Activated CD4-positive, alpha-beta memory T cell treated with anti-CD3 and anti-CD28 coated beads, Interleukin-2, amount 10 ng/mL, durations not matched to agents 7 days and 5 days (primary cell): ENCODE data around the gene S100A11. TPM values are rescaled to one million over a fixed set of nuclear protein-coding genes. Genes with fewer than 3 reads are reported as not detected.

Source experiments
- CTCF ChIA-PET: fragments of 350-600 bp; sonication (Branson Sonifier 250); formaldehyde crosslinking; loops from one replicate; lab custom pipeline; 2021; ENCODE audit warnings: antibody characterized with exemption, inconsistent platforms; lab: Charles Lee
- POLR2A ChIA-PET: fragments of 350-600 bp; sonication (Branson Sonifier 250); formaldehyde crosslinking; loops from one replicate; lab custom pipeline; 2021; ENCODE audit warnings: antibody characterized with exemption; lab: Charles Lee
- DNase-seq: peaks from one replicate; pipeline ENCODE4 v3.0.0-alpha.2; 2020
- H3K27ac Mint-ChIP-seq: one replicate; pipeline ENCODE4 v1.8.0; 2021; ENCODE audit warnings: mild to moderate bottlenecking, mixed read lengths
- H3K27me3 Mint-ChIP-seq: one replicate; pipeline ENCODE4 v1.8.0; 2021; ENCODE audit warnings: mixed read lengths
- H3K36me3 Mint-ChIP-seq: one replicate; pipeline ENCODE4 v1.8.0; 2021; ENCODE audit warnings: low read depth, mixed read lengths
- H3K4me1 Mint-ChIP-seq: one replicate; pipeline ENCODE4 v1.8.0; 2021; ENCODE audit warnings: mixed read lengths
- H3K4me3 Mint-ChIP-seq: one replicate; pipeline ENCODE4 v1.8.0; 2021; ENCODE audit warnings: mild to moderate bottlenecking, mixed read lengths
- H3K9me3 Mint-ChIP-seq: one replicate; pipeline ENCODE4 v1.8.0; 2021; ENCODE audit warnings: mixed read lengths
- total RNA-seq, 2 experiments: library from RNA; stranded (reverse); gene quantifications; one replicate each; pipeline ENCODE4 v1.2.3, GENCODE V29; 2021

S100A11 gene
- total RNA-seq, 2 experiments from 2014 or later: 504 to 539 TPM

DNA sequence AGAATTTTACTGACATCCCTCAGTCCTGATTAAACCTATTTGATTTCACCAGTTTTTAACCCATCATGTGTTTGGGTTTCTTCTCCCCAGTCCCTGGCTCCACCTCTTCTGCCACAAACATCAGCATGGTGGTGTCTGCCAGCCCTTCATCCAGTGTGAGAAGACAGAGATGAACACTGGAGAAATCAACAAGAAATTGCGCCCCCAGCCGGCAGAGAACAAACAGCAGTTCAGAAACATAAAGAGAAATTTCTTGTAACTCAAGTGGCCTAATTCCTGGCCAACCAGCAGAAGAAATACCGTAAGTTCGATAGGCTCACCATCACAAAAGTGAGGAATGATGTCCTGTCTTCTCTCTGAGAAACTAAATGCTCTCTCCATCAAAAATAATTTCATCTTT, 18.3 kb downstream of the S100A11 start:
- Mint-ChIP-seq H3K27ac (no peak overlapping the region), H3K4me3 (no peak overlapping the region), H3K36me3 (no peaks in the 10 kb centered on the region), H3K27me3 (peaks cover 17% of the 10 kb centered on the region), H3K9me3 (no peaks in the 10 kb centered on the region), H3K4me1 (peaks cover 5% of the 10 kb centered on the region)
- CTCF ChIA-PET: interaction anchor here (0.7 to 1.8 kb wide), 5 partner anchors 12 to 49 kb away, joined by 3 to 5 read pairs (median 3); no protein-coding TSS in a partner anchor
- POLR2A ChIA-PET: no interaction called here
- peak; percentile 44 for DNase-seq

DNA sequence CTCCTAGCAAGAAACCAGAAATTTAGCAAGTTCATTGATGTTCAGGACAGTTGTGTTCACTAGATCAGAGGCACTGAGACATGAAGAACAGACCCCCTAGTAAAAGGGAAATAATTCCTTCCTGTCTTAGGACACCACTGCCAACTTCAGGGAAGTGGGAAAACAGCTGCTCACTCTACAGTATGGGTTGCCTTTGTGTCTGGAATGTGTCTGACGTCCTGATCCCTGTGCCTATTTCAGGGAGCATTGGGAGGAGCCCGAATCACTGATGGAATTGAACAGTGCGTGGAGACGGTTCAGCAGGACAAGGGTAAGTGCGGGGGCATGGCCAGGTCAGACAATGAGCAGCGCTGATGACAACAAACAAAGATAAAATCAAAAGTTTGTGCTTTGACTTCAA, 21.0 kb downstream of the S100A11 start:
- Mint-ChIP-seq H3K27ac (no peak overlapping the region), H3K36me3 (no peaks in the 10 kb centered on the region), H3K4me3 (no peak overlapping the region), H3K27me3 (peaks cover 22% of the 10 kb centered on the region), H3K4me1 (peaks cover 6% of the 10 kb centered on the region), H3K9me3 (no peaks in the 10 kb centered on the region)
- ChIA-PET POLR2A (no interaction called here), CTCF (interaction anchor here (1.0 to 5.7 kb wide), 5 partner anchors 14 to 80 kb away, joined by 3 to 54 read pairs (median 4); no protein-coding TSS in a partner anchor)
- DNase-seq: no peak

DNA sequence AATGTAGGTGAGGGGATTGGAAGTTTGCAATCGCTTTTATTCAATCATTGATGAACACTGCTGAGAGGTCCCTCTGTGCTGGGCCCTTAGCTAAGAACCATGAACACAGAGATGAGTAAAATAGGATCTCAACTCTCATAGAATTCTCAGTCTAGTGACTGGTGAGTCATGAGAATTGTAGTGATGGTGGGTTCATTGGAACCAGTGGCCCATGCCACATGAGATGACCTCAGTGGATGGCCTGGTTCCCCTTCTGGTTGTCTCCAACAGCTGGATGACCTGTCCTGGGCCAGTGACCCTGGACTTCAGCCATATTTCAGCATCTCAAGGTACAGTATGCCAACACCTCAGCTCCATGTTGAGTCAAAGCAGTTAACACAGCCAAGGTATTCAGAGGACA, 21.9 kb downstream of the S100A11 start:
- no peaks in the 10 kb centered on the region for H3K9me3 Mint-ChIP-seq
- peaks cover 22% of the 10 kb centered on the region for H3K27me3 Mint-ChIP-seq
- no peak overlapping the region for H3K27ac Mint-ChIP-seq
- ChIA-PET CTCF (interaction anchor here (0.8 to 5.7 kb wide), 5 partner anchors 13 to 47 kb away, joined by 3 to 54 read pairs (median 4); no protein-coding TSS in a partner anchor), POLR2A (no interaction called here)
- peaks cover 6% of the 10 kb centered on the region for H3K4me1 Mint-ChIP-seq
- H3K4me3 Mint-ChIP-seq: no peak overlapping the region
- no peaks in the 10 kb centered on the region for H3K36me3 Mint-ChIP-seq
- DNase-seq: no peak

DNA sequence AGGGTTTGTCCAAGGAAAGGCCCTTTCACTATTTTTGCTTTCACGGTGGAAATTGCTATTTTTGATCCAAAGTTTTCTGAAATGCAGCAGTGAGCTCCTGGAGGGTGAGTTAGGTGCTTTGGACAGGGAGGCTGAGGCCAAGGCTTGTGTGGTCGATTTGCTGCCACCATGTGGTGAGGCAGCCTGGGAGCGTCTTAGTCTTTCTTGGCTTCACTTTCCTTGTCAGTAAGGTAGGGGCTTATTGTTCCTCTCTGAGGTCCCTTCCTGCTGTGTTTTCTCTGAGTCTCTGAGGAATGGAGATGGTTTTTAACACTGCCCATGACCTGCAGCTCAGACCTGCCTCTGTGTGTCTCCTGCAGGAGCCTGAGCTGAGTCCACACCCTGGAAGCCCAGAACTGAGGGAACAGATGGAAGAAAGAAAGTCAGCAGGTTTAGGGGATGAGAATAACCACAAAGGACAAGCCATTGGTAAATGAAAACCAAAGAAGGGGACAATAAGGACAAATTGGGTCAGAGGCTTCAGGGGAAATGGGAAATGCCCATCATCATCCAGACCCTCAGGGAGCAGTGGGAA, 23.1 kb downstream of the S100A11 start:
- no peaks in the 10 kb centered on the region for H3K36me3 Mint-ChIP-seq
- H3K27ac Mint-ChIP-seq: no peak overlapping the region
- peaks cover 30% of the 10 kb centered on the region for H3K27me3 Mint-ChIP-seq
- ChIA-PET POLR2A (interaction anchor here (0.6 kb wide), 1 partner anchor 50 kb away, joined by 3 read pairs; no protein-coding TSS in a partner anchor), CTCF (interaction anchor here (0.6 to 5.7 kb wide), 12 partner anchors 9 to 131 kb away, joined by 3 to 54 read pairs (median 4); partner anchors contain the start of gene S100A11)
- peaks cover 6% of the 10 kb centered on the region for H3K4me1 Mint-ChIP-seq
- H3K4me3 Mint-ChIP-seq: no peak overlapping the region
- DNase-seq: peak; percentile 66
- H3K9me3 Mint-ChIP-seq: no peaks in the 10 kb centered on the region

DNA sequence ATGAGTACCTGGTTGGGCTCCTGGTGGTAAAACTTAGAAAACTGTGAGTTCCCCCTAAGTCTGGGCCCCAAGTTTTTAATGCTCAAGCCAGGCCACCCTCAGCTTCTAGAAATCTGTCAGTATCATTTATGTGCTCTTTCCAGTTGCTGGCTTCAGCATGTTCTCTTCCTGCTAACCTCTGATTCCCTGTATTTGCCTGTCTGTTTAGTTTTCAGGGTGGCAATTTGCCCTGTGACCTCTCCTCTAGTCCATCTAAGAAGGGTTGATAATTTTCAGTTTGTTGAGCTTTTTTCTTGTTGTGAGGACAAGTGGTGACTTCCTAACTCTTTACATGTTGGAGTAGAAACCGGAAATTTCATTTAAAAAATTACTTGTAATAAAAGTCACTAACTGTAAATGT, 27.1 kb downstream of the S100A11 start:
- ChIA-PET CTCF (interaction anchor here (0.6 to 2.1 kb wide), 5 partner anchors 9 to 128 kb away, joined by 3 to 15 read pairs (median 4); no protein-coding TSS in a partner anchor), POLR2A (interaction anchor here (1.1 to 1.2 kb wide), 2 partner anchors 25 to 64 kb away, joined by 4 to 5 read pairs; no protein-coding TSS in a partner anchor)
- Mint-ChIP-seq H3K36me3 (no peaks in the 10 kb centered on the region), H3K27me3 (peaks cover 35% of the 10 kb centered on the region), H3K27ac (no peak overlapping the region), H3K4me1 (peaks cover 4% of the 10 kb centered on the region), H3K4me3 (no peak overlapping the region), H3K9me3 (no peaks in the 10 kb centered on the region)
- no peak for DNase-seq

DNA sequence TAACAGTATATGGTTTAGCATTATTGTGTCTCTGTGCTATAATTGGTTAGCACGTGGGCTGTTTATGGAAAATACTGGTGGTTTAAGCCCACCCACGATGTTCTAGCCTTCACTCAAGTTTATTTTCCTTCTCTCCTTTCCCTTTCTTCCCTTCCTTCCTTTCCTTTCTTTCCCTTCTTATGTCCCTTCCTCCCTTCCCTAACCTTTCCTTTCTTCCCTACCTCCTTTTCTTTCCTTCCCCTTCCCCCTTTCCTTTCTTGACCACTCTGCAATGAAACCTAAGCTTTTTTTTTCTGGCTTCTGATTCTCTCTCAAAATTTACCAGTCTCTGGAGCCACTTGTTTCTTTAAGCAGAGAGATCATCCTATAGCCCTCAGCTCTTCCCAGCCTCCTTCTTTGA, 29.8 kb downstream of the S100A11 start:
- Mint-ChIP-seq H3K9me3 (no peaks in the 10 kb centered on the region), H3K4me1 (peaks cover 15% of the 10 kb centered on the region), H3K4me3 (no peak overlapping the region), H3K27ac (no peak overlapping the region), H3K36me3 (no peaks in the 10 kb centered on the region), H3K27me3 (peaks cover 42% of the 10 kb centered on the region)
- ChIA-PET CTCF (interaction anchor here (0.7 to 1.5 kb wide), 2 partner anchors 37 to 39 kb away, joined by 3 to 4 read pairs; no protein-coding TSS in a partner anchor), POLR2A (no interaction called here)
- DNase-seq: no peak

DNA sequence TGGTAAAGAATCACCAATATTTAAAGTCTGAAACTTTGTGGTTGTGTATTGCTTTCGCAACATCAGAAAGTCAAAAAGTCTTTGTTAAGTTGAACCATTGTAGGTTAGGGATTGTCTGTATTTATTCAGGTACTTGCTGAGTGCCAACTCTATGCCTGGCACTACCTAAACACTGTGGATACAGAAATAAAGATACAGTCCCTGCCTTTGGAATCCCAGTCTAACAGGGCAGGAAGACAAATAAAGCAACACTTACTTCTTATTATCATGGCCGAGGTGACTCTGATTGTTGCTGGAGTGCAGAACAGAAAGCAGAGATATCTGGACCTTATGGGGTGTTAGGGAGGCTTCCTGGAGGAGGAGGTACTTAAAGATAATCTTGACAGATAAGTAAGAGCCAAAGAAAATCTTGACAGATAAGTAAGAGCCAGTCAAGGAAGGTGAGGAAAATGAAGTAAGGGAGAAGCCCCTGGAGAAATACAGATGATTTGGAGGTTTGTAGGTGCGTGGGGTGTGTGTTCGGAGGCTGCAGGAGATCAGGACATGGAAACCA, 31.4 kb downstream of the S100A11 start:
- Mint-ChIP-seq H3K27ac (no peak overlapping the region), H3K27me3 (peaks cover 40% of the 10 kb centered on the region), H3K36me3 (no peaks in the 10 kb centered on the region), H3K9me3 (no peaks in the 10 kb centered on the region), H3K4me3 (no peak overlapping the region), H3K4me1 (peaks cover 22% of the 10 kb centered on the region)
- CTCF ChIA-PET: interaction anchor here (0.8 to 4.8 kb wide), 8 partner anchors 8 to 123 kb away, joined by 3 to 24 read pairs (median 4); no protein-coding TSS in a partner anchor
- POLR2A ChIA-PET: interaction anchor here (0.9 to 1.7 kb wide), 2 partner anchors 29 to 38 kb away, joined by 3 to 4 read pairs; no protein-coding TSS in a partner anchor
- DNase-seq: no peak

DNA sequence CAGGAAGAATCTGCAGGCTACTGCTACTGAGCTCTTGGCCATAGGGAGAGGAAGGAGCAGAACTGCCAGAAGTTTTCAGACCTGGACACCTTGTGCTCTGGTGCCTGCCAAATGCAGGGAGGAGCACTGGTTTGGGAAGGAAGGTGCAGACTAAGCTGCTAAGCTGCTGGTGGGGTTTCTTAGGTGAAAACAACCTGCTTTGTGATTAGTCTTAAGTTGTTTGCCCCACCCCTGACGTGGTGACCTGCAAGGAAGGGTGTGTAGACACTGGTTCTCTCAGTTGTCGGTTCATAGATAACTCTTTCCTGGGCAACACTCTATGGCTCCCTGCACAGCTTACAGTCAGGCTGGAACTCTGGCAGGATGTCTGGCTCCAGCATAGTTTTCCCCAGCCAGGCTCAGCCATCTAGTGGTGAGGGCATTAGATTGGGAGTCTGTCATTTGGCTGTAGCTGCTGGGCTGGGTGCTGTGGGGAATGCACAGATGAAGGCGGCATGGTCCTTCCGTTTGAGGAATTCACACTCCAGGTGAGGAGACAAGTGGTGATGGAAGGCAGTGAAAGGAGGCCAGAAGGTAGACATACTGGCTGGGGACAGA, 32.9 kb downstream of the S100A11 start:
- H3K27me3 Mint-ChIP-seq: peaks cover 35% of the 10 kb centered on the region
- no peaks in the 10 kb centered on the region for H3K36me3 Mint-ChIP-seq
- no peaks in the 10 kb centered on the region for H3K9me3 Mint-ChIP-seq
- ChIA-PET POLR2A (interaction anchor here (0.8 to 1.7 kb wide), 3 partner anchors 21 to 36 kb away, joined by 3 to 4 read pairs (median 4); no protein-coding TSS in a partner anchor), CTCF (interaction anchor here (0.9 to 7.3 kb wide), 10 partner anchors 10 to 122 kb away, joined by 3 to 221 read pairs (median 15); no protein-coding TSS in a partner anchor)
- no peak overlapping the region for H3K27ac Mint-ChIP-seq
- peaks cover 22% of the 10 kb centered on the region for H3K4me1 Mint-ChIP-seq
- H3K4me3 Mint-ChIP-seq: no peak overlapping the region
- DNase-seq: no peak

DNA sequence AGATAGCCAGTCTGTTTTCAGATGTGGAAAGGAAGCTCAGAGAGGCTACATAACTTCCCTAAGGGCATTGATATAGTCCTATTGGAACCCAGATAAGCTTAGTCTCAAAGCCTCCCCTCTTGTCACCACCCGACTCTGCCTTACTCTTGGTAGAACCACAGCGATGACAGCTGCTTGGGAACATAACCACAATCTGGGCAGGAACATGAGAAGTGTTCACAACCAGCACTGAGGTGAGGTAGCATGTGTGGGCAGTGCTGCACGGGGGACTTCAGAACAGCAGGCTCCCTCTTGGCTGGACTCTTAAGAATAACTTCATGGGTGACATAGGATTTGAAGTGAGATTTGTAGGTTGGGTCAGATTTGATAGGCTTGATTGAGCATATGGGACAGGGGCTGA, 33.8 kb downstream of the S100A11 start:
- DNase-seq: no peak
- POLR2A ChIA-PET: interaction anchor here (1.0 to 1.1 kb wide), 2 partner anchors 20 to 35 kb away, joined by 3 to 4 read pairs; no protein-coding TSS in a partner anchor
- Mint-ChIP-seq H3K36me3 (no peaks in the 10 kb centered on the region), H3K4me1 (peaks cover 22% of the 10 kb centered on the region), H3K9me3 (no peaks in the 10 kb centered on the region), H3K27ac (no peak overlapping the region), H3K27me3 (peaks cover 28% of the 10 kb centered on the region), H3K4me3 (no peak overlapping the region)
- CTCF ChIA-PET: interaction anchor here (0.7 to 7.3 kb wide), 11 partner anchors 11 to 173 kb away, joined by 3 to 221 read pairs (median 18); partner anchors contain the start of gene THEM4

DNA sequence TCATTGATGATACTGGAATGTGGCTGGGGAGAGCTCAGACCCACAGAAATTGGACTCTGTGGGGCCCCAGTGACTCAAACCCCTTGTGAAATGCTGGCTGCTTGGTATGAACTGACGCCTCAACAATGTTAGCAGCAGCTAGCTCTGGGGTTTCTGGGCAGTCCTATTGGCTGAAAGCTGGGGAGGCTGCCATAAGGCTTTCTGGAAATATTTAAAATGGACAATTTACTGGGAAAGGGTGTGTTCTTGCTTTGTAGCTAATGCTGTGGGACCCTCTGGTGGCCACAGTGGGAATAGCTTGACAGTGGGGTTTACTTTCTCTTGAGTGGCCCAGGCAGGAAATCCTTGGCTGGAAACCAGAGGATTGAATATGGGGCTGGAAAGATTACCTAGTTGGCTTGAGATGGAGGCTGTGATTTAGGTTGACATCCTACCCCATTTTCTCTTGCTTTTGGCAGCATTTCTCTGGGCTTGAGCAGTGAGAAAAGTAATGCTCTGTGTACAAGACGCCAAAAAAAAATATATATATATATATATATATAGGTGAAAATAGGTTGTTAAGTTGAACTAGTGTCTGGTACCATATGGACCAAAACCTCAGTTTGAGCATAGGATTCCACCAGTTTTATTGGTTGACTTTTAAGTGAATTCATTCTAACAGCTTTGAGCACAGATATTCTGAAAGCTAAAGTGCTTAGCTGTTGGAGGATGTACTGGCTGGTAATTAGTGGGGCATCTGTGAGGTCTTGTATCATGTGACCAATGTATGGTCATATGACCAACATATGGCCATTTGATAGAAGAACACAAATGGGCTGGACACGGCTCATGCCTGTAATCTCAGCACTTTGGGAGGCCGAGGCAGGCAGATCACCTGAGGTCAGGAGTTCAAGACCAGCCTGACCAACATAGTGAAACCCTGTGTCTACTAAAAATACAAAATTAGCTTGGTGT, 34.9 kb downstream of the S100A11 start:
- peaks cover 22% of the 10 kb centered on the region for H3K4me1 Mint-ChIP-seq
- H3K4me3 Mint-ChIP-seq: no peak overlapping the region
- no peaks in the 10 kb centered on the region for H3K9me3 Mint-ChIP-seq
- peak; percentile 84 for DNase-seq
- no peaks in the 10 kb centered on the region for H3K36me3 Mint-ChIP-seq
- peaks cover 24% of the 10 kb centered on the region for H3K27me3 Mint-ChIP-seq
- POLR2A ChIA-PET: interaction anchor here (0.5 to 1.7 kb wide), 11 partner anchors 9 to 120 kb away, joined by 3 to 9 read pairs (median 3); partner anchors contain the start of gene S100A10
- CTCF ChIA-PET: interaction anchor here (0.6 to 7.3 kb wide), 43 partner anchors 8 to 595 kb away, joined by 3 to 221 read pairs (median 5); partner anchors contain the start of genes C2CD4D and THEM4
- no peak overlapping the region for H3K27ac Mint-ChIP-seq

DNA sequence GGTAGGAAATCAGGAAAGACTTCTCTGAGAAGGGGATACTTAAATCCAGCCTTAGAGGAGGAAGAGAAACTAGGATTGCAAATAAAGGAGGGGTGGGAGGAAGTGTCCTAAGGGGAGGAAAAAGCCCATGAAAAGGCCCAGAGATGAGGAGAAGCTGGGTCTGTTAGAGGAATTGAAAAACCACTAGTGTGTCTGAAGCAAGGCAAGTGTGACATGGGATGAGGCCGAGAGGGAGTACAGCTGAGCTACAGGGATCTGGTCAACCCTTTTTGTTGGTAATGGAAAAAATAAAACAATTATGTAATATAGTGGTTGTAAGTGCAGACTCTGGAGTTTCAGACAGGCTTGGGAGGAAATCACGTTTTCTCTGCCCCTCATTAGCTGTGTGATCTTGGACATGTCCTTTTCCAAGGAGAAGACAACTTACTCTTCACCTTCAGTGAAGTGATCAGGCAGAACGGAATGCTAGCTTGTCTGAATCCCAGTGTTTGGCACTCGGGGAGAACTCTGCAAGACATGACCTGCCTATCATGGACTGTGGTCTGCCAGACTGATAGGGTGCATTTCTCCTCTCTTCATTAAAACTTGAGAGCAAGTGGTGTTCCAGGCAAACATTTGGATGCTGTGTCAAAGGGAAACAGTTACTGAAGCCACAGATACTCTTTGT, 35.7 kb downstream of the S100A11 start:
- H3K4me1 Mint-ChIP-seq: peaks cover 22% of the 10 kb centered on the region
- CTCF ChIA-PET: interaction anchor here (0.6 to 7.3 kb wide), 42 partner anchors 9 to 594 kb away, joined by 3 to 221 read pairs (median 5); partner anchors contain the start of genes C2CD4D and THEM4
- DNase-seq: no peak
- H3K9me3 Mint-ChIP-seq: no peaks in the 10 kb centered on the region
- no peaks in the 10 kb centered on the region for H3K36me3 Mint-ChIP-seq
- no peak overlapping the region for H3K27ac Mint-ChIP-seq
- POLR2A ChIA-PET: interaction anchor here (0.5 to 1.7 kb wide), 10 partner anchors 8 to 119 kb away, joined by 3 to 9 read pairs (median 3); partner anchors contain the start of gene S100A10
- peaks cover 21% of the 10 kb centered on the region for H3K27me3 Mint-ChIP-seq
- H3K4me3 Mint-ChIP-seq: no peak overlapping the region
